Anterior cingulate cortex (tissue), 58 donors: ENCODE measurements around the gene TMEM132C.

Experiments used
- DNase-seq, 58 donors: peaks; one replicate each; lab custom pipeline; 2025; lab: John Stamatoyannopoulos, UW

The TMEM132C gene

GRCh38 chr12:128286970-128287369 is 20.0 kb downstream of the TMEM132C start:
- no peak for DNase-seq

- DNase-seq: no peak
Measured at GRCh38 chr12:128288357-128288756, 21.4 kb downstream of the TMEM132C start.

GRCh38 chr12:128288896-128289295 is 21.9 kb downstream of the TMEM132C start:
- DNase-seq: no peak

GRCh38 chr12:128290938-128291337 is 24.0 kb downstream of the TMEM132C start:
- no peak for DNase-seq

GRCh38 chr12:128298091-128298748 is 31.2 kb downstream of the TMEM132C start:
- no peak for DNase-seq

GRCh38 chr12:128305336-128305892 is 38.4 kb downstream of the TMEM132C start:
- no peak for DNase-seq

GRCh38 chr12:128307791-128308190 is 40.8 kb downstream of the TMEM132C start:
- DNase-seq: no peak

- no peak for DNase-seq
Measured at GRCh38 chr12:128312661-128313060, 45.7 kb downstream of the TMEM132C start.

- DNase-seq: no peak
Measured at GRCh38 chr12:128313931-128314330, 47.0 kb downstream of the TMEM132C start.

- DNase-seq: peak in 7 of 58 donors; percentile 6 to 26 (median 21)
Measured at GRCh38 chr12:128314611-128315010, 47.6 kb downstream of the TMEM132C start.

GRCh38 chr12:128316078-128316477 is 49.1 kb downstream of the TMEM132C start:
- no peak for DNase-seq

GRCh38 chr12:128316973-128317526 is 50.1 kb downstream of the TMEM132C start:
- DNase-seq: peak in 1 of 58 donors; percentile 25

GRCh38 chr12:128318341-128318740 is 51.4 kb downstream of the TMEM132C start:
- DNase-seq: peak in 1 of 58 donors; percentile 10

GRCh38 chr12:128318946-128319345 is 52.0 kb downstream of the TMEM132C start:
- DNase-seq: no peak

- no peak for DNase-seq
Measured at GRCh38 chr12:128322341-128322740, 55.4 kb downstream of the TMEM132C start.

- DNase-seq: no peak
Measured at GRCh38 chr12:128323145-128323920, 56.4 kb downstream of the TMEM132C start.

GRCh38 chr12:128325646-128326045 is 58.7 kb downstream of the TMEM132C start:
- no peak for DNase-seq

GRCh38 chr12:128326406-128326805 is 59.4 kb downstream of the TMEM132C start:
- DNase-seq: no peak

- no peak for DNase-seq
Measured at GRCh38 chr12:128328961-128329360, 62.0 kb downstream of the TMEM132C start.

GRCh38 chr12:128336204-128337070 is 69.5 kb downstream of the TMEM132C start:
- DNase-seq: no peak

GRCh38 chr12:128337071-128337345 is 70.0 kb downstream of the TMEM132C start:
- no peak for DNase-seq
